Measurements from ENCODE around the gene FAM219A.

DNA sequence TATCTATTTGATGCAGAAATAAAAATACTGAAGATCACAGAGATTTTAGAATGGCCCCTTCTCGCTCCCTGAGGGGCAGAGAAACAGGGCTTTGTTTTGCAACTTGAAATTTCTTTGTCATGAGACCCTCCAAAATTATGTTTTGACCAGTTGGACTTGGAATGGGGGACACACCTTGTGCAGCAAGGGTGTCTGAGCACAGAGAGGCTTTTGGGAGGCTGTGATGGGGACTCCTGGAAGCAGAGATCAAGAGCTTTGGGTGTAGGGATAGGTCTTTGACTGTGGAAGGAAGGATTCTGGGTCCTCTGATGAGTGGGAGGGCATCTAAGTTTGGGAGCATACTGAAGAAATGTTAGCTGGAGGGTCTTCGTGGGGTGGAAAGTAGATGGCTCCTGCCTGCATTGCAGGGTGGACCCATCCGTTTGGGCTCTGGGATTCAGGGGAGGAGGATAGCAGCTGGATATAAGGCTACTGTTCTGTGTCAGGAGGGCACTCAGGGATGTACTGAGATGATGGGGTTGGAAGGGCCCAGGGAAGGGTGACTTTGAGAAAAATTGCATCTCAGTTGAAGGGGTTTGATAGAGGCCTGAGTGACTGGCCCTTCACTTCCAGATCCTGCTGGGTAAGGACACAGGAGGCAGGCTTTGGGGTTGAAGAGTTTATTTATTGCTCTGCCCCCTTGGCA is 79.9 kb downstream of the FAM219A start:
- TF ChIP-seq, protein P1, sequence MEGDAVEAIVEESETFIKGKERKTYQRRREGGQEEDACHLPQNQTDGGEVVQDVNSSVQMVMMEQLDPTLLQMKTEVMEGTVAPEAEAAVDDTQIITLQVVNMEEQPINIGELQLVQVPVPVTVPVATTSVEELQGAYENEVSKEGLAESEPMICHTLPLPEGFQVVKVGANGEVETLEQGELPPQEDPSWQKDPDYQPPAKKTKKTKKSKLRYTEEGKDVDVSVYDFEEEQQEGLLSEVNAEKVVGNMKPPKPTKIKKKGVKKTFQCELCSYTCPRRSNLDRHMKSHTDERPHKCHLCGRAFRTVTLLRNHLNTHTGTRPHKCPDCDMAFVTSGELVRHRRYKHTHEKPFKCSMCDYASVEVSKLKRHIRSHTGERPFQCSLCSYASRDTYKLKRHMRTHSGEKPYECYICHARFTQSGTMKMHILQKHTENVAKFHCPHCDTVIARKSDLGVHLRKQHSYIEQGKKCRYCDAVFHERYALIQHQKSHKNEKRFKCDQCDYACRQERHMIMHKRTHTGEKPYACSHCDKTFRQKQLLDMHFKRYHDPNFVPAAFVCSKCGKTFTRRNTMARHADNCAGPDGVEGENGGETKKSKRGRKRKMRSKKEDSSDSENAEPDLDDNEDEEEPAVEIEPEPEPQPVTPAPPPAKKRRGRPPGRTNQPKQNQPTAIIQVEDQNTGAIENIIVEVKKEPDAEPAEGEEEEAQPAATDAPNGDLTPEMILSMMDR (conservative IDR thresholded peaks at IDR 0.05): no peak
- TF ChIP-seq ZFX (IDR thresholded peaks at IDR 0.05): no peak

Measured in C4-2B (cell line).